ENCODE measurements around the gene SBK1.

The SBK1 gene

DNA sequence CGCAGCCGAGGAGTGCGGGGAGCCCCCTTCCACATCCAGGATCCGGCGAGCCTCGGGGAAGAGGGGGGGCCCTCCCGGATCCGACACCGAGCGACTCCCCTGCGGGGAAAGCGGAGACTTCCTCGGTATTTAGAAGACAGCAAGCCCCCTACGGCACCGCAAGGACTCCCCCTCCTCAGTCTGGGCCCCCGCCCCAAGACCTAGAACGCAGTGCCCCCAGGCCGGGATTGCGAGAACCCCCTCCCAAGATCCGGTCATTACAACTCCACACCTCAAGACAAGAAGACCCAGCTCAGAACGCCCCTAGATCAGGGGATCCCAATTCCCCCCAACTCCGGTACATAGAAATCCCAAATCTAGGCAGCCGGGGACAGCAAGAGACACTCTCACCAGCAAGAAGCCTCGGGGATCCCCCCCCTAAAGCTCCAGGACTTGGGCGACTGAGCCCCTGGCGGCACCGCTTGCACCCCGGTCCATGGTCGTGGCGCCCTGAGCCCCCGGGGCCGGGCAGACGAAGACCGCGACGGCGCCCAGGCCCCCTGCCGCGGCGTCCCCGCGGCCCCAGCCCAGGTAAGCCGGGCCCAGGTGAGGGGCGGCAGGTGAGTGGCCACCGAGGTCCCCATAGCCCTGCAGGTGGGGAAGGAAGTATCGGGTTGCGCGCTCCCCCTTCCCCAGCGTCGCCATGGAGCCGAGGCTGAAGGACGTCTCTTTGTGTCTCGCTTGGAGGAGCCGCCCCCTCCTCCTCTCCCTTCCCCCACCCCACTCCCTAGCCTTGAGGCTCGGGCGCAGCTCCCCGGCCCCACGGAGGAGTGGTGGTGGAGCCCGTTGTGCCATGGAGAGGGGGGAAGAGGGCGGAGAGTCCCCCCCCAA, 641 bp downstream of the SBK1 start:
- H3K9me3 Mint-ChIP-seq, result no peaks in the 10 kb centered on the region
- peak overlapping the region; percentile 45 for H3K27ac Mint-ChIP-seq
- H3K27me3 Mint-ChIP-seq, result no peaks in the 10 kb centered on the region
- H3K4me3 Mint-ChIP-seq, result peak overlapping the region; percentile 85
- H3K36me3 Mint-ChIP-seq (ENCODE audit: low read depth), result no peaks in the 10 kb centered on the region
- H3K4me1 Mint-ChIP-seq (ENCODE audit: low read depth), result peaks cover 63% of the 10 kb centered on the region

DNA sequence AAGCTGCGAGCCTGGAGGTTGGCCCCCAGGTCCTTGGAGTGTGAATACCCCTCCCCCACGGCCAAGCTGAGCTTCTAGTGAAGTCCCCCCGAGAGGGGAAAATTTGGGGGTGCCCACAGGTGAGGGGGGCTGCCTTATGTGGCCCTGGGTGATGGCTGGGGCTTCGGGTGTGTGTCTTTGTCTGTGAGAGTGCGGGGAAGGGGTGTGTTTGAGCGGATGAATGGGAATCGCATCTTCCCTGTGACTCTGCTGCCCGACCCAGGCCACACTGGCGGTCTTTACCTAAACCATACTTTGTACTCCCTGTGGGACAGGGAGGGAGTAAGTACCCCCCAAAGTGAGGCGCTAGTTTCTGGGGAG, 1.3 kb downstream of the SBK1 start:
- no peaks in the 10 kb centered on the region for H3K27me3 Mint-ChIP-seq
- H3K4me3 Mint-ChIP-seq, result peak overlapping the region; percentile 77
- H3K4me1 Mint-ChIP-seq (ENCODE audit: low read depth), result peaks cover 62% of the 10 kb centered on the region
- H3K36me3 Mint-ChIP-seq (ENCODE audit: low read depth), result no peaks in the 10 kb centered on the region
- no peaks in the 10 kb centered on the region for H3K9me3 Mint-ChIP-seq
- peak overlapping the region; percentile 33 for H3K27ac Mint-ChIP-seq

DNA sequence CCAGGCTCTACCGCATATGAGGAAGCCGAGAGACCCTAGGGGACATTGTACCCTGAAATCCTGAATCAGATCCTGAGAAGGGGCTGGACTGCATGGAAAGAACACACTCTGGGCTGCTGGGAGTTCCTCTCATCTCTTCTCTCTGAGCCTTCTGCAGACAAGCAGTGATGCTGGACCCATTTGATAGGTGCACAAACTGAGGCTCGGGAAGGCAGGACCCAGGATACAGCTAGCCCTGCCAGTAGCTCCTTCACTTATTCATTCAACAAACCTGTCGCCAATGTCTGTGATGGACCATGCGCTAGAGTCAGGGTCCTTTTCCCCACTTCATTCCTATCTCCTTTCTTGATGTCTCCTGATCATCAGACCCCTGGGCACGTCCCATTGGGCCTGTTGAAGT, 1.9 kb downstream of the SBK1 start:
- Mint-ChIP-seq H3K27me3 (no peaks in the 10 kb centered on the region), H3K4me1 (ENCODE audit: low read depth) (peaks cover 57% of the 10 kb centered on the region), H3K36me3 (ENCODE audit: low read depth) (no peaks in the 10 kb centered on the region), H3K9me3 (no peaks in the 10 kb centered on the region), H3K27ac (no peak overlapping the region), H3K4me3 (peak overlapping the region; percentile 77)

GRCh38 chr16:28295276-28295675, 3.0 kb downstream of the SBK1 start:
- Mint-ChIP-seq H3K4me1 (ENCODE audit: low read depth) (peaks cover 56% of the 10 kb centered on the region), H3K27me3 (no peaks in the 10 kb centered on the region), H3K36me3 (ENCODE audit: low read depth) (peaks cover 4% of the 10 kb centered on the region), H3K4me3 (peak overlapping the region; percentile 54), H3K9me3 (no peaks in the 10 kb centered on the region), H3K27ac (no peak overlapping the region)

DNA sequence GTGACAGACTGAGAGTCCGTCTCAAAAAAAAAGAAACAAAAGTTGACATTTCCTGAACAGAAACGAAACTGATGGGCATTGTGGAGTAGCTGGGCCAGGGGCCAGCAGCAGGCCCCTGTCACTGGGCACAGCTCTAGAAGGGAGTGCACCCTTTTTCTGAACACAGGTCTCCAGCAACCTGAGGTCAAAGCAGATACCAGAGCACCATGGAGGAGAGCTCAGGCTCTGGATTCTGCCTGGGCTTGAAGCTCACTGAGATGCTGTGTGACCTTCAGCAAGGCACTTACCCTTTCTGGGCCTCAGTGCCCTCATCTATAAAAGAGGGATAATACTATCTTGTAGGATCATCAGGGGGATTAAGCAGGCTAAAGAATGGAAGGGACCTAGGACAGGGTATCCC, 5.0 kb downstream of the SBK1 start:
- Mint-ChIP-seq H3K36me3 (ENCODE audit: low read depth) (peaks cover 4% of the 10 kb centered on the region), H3K27ac (peak overlapping the region; percentile 46), H3K4me3 (no peak overlapping the region), H3K9me3 (no peaks in the 10 kb centered on the region), H3K4me1 (ENCODE audit: low read depth) (peaks cover 48% of the 10 kb centered on the region), H3K27me3 (no peaks in the 10 kb centered on the region)

GRCh38 chr16:28297784-28298510, 5.6 kb downstream of the SBK1 start:
- H3K4me1 Mint-ChIP-seq (ENCODE audit: low read depth), result peaks cover 48% of the 10 kb centered on the region
- H3K4me3 Mint-ChIP-seq, result no peak overlapping the region
- no peaks in the 10 kb centered on the region for H3K9me3 Mint-ChIP-seq
- H3K36me3 Mint-ChIP-seq (ENCODE audit: low read depth), result peaks cover 4% of the 10 kb centered on the region
- H3K27me3 Mint-ChIP-seq, result no peaks in the 10 kb centered on the region
- H3K27ac Mint-ChIP-seq, result peak overlapping the region; percentile 41

DNA sequence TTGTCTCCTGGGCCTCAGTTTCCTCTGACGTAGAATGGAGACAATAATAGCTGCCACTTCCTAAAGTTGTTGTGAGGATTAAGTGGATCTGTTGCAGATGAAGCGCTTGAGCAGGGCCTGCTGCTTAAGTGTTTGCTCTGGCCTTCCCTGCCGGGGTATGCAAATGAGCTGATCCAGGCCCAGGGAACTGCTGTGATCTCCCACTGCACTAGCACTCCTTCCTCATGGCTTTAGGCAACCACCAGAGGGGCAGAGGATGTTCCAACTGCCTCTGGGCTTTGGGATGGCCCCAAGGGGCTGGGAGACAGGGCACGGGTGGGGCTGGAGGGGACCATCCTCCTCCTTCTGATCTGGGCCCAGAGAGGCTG, 6.2 kb downstream of the SBK1 start:
- Mint-ChIP-seq H3K27ac (no peak overlapping the region), H3K4me3 (no peak overlapping the region), H3K4me1 (ENCODE audit: low read depth) (peaks cover 48% of the 10 kb centered on the region), H3K36me3 (ENCODE audit: low read depth) (peaks cover 4% of the 10 kb centered on the region), H3K27me3 (no peaks in the 10 kb centered on the region), H3K9me3 (no peaks in the 10 kb centered on the region)

GRCh38 chr16:28300327-28300726, 8.0 kb downstream of the SBK1 start:
- Mint-ChIP-seq H3K27me3 (no peaks in the 10 kb centered on the region), H3K4me3 (no peak overlapping the region), H3K36me3 (ENCODE audit: low read depth) (peaks cover 4% of the 10 kb centered on the region), H3K9me3 (no peaks in the 10 kb centered on the region), H3K27ac (no peak overlapping the region), H3K4me1 (ENCODE audit: low read depth) (peaks cover 32% of the 10 kb centered on the region)

- no peak overlapping the region for H3K27ac Mint-ChIP-seq
- H3K4me1 Mint-ChIP-seq (ENCODE audit: low read depth), result peaks cover 32% of the 10 kb centered on the region
- H3K4me3 Mint-ChIP-seq, result no peak overlapping the region
Measured at GRCh38 chr16:28301154-28301553, 8.8 kb downstream of the SBK1 start.

DNA sequence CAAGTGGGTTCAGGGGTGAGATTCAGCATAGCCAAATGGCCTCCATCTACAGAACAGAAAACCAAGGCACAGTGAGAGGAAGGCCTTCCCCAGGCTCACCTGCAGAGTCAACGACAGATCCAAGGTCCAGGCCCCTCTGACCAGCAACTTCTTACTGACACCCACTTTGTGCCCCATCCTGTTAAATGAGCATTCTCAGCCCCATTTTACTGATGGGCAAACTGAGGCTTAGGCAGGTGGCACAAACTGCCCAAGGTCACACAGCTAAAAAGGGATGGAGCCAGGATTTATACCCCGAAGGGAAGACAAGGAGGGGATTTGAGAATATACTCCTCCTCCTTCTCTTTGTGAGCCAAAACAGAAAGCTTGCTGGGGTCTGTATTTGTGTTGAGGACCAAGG, 9.3 kb downstream of the SBK1 start:
- Mint-ChIP-seq H3K36me3 (ENCODE audit: low read depth) (peaks cover 4% of the 10 kb centered on the region), H3K4me1 (ENCODE audit: low read depth) (peaks cover 28% of the 10 kb centered on the region), H3K27ac (no peak overlapping the region), H3K4me3 (no peak overlapping the region), H3K27me3 (no peaks in the 10 kb centered on the region), H3K9me3 (no peaks in the 10 kb centered on the region)

More at GRCh38 chr16:28301154-28301553, 8.8 kb downstream of the SBK1 start:
- H3K36me3 Mint-ChIP-seq (ENCODE audit: low read depth), result peaks cover 4% of the 10 kb centered on the region
- no peaks in the 10 kb centered on the region for H3K27me3 Mint-ChIP-seq
- no peaks in the 10 kb centered on the region for H3K9me3 Mint-ChIP-seq

- peaks cover 4% of the 10 kb centered on the region for H3K36me3 Mint-ChIP-seq (ENCODE audit: low read depth)
- no peaks in the 10 kb centered on the region for H3K27me3 Mint-ChIP-seq
Measured at GRCh38 chr16:28303132-28303531, 10.8 kb downstream of the SBK1 start.

GRCh38 chr16:28304214-28304613, 11.9 kb downstream of the SBK1 start:
- H3K4me3 Mint-ChIP-seq, result no peak overlapping the region
- H3K4me1 Mint-ChIP-seq (ENCODE audit: low read depth), result peaks cover 16% of the 10 kb centered on the region
- no peaks in the 10 kb centered on the region for H3K9me3 Mint-ChIP-seq
- H3K27me3 Mint-ChIP-seq, result no peaks in the 10 kb centered on the region
- H3K27ac Mint-ChIP-seq, result no peak overlapping the region
- peaks cover 4% of the 10 kb centered on the region for H3K36me3 Mint-ChIP-seq (ENCODE audit: low read depth)

More at GRCh38 chr16:28303132-28303531, 10.8 kb downstream of the SBK1 start:
- no peaks in the 10 kb centered on the region for H3K9me3 Mint-ChIP-seq
- no peak overlapping the region for H3K27ac Mint-ChIP-seq
- H3K4me3 Mint-ChIP-seq, result no peak overlapping the region
- peaks cover 13% of the 10 kb centered on the region for H3K4me1 Mint-ChIP-seq (ENCODE audit: low read depth)

- Mint-ChIP-seq H3K9me3 (no peaks in the 10 kb centered on the region), H3K4me1 (ENCODE audit: low read depth) (peaks cover 49% of the 10 kb centered on the region), H3K27ac (no peak overlapping the region), H3K36me3 (ENCODE audit: low read depth) (no peaks in the 10 kb centered on the region), H3K4me3 (no peak overlapping the region), H3K27me3 (no peaks in the 10 kb centered on the region)
Measured at GRCh38 chr16:28307936-28308335, 15.6 kb downstream of the SBK1 start.

DNA sequence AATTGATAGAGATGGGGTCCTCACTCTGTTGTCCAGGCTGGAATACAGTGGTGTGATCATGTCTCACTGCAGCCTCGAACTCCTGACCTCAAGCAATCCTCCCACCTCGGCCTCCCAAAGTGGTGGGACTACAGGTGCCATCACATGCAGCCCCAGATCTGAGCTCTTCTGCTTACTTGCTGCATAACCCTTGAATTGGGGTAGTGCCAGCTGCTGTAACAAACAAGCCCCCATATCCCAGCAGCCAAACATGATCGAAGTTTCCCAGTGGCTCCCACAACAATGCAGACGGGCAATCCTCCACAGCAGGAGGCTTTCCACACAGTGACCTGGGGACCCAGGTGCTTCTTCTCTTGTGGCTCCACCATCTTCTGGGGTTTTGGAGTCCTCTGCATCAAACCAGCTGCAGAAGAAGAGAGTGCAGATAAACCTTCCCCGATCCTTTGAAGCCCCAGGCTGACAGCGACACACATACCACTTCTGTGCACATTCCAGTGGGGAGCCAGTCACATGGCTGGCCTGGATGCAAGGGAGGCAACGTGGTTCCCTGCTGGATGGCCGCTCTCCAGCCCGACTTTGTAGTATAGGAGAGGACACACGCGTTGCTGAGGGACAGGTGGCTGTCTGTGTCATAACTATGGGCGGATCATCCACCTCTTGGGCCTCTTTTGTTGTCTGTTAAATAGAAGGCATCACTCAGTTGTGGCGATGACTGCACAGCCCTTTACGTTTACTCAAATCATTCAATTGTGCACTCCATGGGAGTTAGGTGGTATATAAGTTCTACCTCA, 16.7 kb downstream of the SBK1 start:
- no peaks in the 10 kb centered on the region for H3K36me3 Mint-ChIP-seq (ENCODE audit: low read depth)
- peak overlapping the region; percentile 37 for H3K4me3 Mint-ChIP-seq
- peak overlapping the region; percentile 61 for H3K27ac Mint-ChIP-seq
- H3K27me3 Mint-ChIP-seq, result no peaks in the 10 kb centered on the region
- H3K9me3 Mint-ChIP-seq, result no peaks in the 10 kb centered on the region
- H3K4me1 Mint-ChIP-seq (ENCODE audit: low read depth), result peaks cover 54% of the 10 kb centered on the region

- no peaks in the 10 kb centered on the region for H3K36me3 Mint-ChIP-seq (ENCODE audit: low read depth)
- peak overlapping the region; percentile 90 for H3K27ac Mint-ChIP-seq
- H3K9me3 Mint-ChIP-seq, result no peaks in the 10 kb centered on the region
- no peaks in the 10 kb centered on the region for H3K27me3 Mint-ChIP-seq
- peak overlapping the region; percentile 31 for H3K4me3 Mint-ChIP-seq
- H3K4me1 Mint-ChIP-seq (ENCODE audit: low read depth), result peaks cover 51% of the 10 kb centered on the region
Measured at GRCh38 chr16:28309811-28310311, 17.5 kb downstream of the SBK1 start.
